GM19395 (cell line): Measurements from ENCODE around the gene CLPTM1.
"Not testable (repeated sequence)": the region's sequence is repeated elsewhere in the genome, so short reads cannot be mapped to it uniquely, and the experiment has no call there.

Experiments
- ATAC-seq: cut with Tn5 transposase; IDR thresholded peaks from one replicate; pipeline ENCODE4 v1.9.1; 2021; ENCODE audit warnings: mild to moderate bottlenecking, moderate library complexity; ENCODE audit not compliant: unreplicated experiment

Gene CLPTM1

GRCh38 chr19:44939668-44940067 lies 15.5 kb upstream of the CLPTM1 start:
- no peak for ATAC-seq

DNA sequence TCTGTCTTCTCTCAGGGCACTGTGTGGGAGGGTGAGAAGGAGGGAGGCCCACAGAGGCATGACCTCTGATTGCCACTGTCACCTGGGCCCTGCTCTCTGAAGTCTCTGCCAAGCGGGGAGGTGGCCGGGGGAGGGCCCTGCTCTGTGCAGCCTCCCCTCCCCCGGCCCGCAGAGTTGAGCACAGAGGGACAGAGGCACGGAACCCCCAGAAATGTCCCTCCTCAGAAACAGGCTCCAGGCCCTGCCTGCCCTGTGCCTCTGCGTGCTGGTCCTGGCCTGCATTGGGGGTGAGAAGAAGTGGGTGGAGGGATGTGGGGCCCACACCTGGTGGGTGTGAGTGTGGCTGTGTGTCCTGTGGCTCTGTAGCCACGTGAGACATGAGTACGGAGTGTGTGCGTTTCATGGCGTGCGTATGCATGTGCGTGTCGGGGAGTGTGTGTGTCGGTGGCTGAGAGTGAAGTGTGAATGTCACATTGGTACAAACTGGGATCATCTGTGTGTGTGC lies 13.1 kb upstream of the CLPTM1 start, which contains the start of gene APOC4:
TSS of gene APOC4 (plus strand) at position 171 of the 505 bp plus-strand sequence. CDS start at position 212, 41 bp downstream.
- no peak for ATAC-seq

- no peak for ATAC-seq
Measured at GRCh38 chr19:44943801-44944249, 11.4 kb upstream of the CLPTM1 start.

DNA sequence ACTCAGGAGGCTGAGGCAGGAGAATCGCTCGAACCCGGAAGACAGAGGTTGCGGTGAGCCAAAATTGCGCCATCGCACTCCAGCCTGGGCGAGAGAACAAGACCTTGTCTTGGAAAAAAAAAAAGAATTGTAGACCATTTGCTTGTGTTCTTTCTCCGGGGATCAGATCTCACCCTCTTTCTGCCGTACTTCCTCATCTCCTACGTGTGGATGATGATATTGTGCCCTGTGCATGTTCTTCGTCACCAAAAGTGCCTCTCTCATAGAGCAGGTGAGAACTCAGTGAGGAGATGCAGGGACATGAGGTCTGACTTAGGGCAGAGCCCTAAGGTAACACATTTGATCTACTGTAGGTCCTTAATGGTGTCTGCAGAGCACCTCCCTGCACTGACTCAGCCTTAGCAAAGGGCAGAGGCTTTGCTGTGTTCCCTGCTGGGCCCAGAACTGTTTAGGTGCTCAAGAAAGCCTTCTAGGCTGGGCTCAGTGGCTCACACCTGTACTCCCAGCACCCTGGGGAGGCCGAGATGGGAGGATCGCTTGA lies 8.1 kb upstream of the CLPTM1 start:
- no peak for ATAC-seq

GRCh38 chr19:44948237-44948636 lies 6.9 kb upstream of the CLPTM1 start:
- ATAC-seq, result no peak

DNA sequence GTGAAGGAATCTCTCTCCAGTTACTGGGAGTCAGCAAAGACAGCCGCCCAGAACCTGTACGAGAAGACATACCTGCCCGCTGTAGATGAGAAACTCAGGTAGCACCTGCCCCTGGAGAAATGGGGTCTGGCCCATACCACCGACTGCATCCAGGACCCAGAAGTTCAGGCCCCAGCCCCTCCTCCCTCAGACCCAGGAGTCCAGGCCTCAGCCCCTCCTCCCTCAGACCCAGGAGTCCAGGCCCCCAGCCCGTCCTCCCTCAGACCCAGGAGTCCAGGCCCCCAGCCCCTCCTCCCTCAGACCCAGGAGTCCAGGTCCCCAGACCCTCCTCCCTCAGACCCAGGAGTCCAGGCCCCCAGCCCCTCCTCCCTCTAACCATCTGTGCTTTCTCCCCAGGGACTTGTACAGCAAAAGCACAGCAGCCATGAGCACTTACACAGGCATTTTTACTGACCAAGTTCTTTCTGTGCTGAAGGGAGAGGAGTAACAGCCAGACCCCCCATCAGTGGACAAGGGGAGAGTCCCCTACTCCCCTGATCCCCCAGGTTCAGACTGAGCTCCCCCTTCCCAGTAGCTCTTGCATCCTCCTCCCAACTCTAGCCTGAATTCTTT lies 6.3 kb upstream of the CLPTM1 start:
- ATAC-seq, result no peak

- ATAC-seq, result no peak
Measured at GRCh38 chr19:44949550-44949949, 5.6 kb upstream of the CLPTM1 start.

GRCh38 chr19:44951179-44952159 lies 3.7 kb upstream of the CLPTM1 start:
- no peak for ATAC-seq

DNA sequence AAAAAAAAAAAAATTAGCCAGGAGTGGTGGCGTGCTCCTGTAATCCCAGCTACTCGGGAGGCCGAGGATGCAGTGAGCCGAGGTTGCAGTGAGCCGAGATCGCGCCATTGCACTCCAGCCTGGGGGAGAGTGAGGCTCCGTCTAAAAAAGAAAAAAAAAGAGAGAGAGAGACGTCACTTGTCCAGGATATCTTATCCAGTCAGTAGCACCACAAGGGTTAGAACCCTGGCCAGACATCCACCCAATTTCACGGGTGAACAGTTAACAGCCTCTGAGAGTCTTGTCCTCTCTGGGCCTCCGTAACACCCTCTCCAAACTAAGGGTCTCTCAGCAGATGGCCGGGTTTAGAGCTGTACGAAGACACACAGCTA lies 917 bp upstream of the CLPTM1 start:
- ATAC-seq, result no peak

DNA sequence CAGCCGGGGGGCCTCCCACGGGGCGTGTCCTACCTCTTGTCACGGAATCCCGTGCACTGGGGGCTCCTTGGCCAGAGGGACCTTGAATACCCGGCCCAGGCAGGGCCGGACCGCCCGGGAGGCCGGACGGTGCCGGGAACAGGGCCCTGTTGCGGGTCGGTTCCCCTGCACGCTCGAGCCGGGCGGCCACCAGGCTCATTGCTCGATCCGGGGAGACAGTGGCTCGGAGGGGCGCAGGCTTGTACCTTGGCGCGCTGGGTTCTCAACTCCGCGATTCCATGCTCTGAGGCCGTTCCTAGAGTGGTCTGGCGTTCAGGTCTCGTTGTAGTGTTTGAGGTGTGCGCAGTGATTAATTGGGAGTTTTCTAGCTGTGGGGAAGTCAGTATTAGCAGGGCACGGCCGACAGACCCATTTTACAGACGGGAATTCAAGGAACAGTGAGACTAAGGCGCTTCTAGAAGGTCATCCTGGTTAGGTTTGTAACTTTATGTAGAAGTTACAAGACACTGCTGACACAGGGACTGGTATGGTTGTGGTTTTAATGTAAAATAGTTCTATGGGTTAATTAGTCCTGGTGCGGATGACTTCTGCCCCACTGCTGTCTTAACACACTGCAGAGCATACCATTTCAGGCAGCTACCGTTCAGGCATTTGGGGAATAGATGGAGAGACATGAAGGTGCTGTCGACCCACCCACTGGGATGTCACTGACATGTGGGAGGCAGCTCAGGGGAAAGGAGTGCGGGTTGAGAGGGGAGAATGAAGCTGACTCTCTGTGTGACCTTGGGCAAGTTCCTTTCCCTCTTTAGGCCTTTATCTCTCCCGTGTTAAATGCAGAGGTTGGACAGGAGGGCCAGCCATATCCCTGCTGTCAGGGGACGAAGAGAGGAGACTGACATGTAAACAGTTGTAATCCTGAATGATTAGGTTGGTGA lies 592 bp downstream of the CLPTM1 start:
- ATAC-seq, result peak; percentile 4

DNA sequence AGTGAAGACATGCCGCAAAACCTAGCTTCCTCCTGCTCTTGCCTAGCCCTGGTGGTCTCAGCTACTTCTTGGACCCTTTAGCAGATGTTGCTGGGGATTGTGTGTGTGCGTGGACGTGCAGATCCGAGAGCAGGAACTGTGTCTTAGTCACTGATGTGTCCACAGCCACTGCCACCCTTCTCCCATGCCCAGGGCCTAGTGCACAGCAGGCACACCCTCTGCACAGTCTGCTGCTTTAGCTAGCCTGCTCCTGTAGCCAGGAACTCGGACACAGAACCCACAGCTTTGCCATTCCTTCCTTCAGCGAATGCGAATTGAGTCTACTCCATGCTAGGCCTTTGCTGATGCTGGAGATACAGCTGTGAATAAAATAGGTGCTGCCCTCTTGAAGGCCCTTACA lies 2.3 kb downstream of the CLPTM1 start:
- no peak for ATAC-seq

GRCh38 chr19:44958090-44958489 lies 2.9 kb downstream of the CLPTM1 start:
- ATAC-seq, result no peak

DNA sequence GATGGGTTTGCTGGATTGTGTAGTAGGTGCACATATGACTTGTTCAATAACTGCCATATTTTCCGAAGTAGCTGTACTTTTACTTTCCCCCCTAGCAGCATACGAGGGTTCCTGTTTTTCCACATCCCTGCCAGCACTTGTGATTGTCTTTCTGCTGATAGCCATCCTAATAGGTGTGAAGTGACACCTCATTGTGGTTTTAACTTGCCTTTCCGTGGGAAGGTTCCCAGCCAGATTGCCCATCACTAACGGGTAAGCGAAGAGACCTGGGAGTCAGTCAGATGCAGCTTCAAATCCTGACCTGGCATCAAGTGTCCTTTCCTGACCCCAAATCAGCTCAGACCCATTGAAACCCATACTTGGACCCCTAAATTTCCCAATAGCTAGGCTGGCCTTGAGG lies 4.5 kb downstream of the CLPTM1 start:
- no peak for ATAC-seq

DNA sequence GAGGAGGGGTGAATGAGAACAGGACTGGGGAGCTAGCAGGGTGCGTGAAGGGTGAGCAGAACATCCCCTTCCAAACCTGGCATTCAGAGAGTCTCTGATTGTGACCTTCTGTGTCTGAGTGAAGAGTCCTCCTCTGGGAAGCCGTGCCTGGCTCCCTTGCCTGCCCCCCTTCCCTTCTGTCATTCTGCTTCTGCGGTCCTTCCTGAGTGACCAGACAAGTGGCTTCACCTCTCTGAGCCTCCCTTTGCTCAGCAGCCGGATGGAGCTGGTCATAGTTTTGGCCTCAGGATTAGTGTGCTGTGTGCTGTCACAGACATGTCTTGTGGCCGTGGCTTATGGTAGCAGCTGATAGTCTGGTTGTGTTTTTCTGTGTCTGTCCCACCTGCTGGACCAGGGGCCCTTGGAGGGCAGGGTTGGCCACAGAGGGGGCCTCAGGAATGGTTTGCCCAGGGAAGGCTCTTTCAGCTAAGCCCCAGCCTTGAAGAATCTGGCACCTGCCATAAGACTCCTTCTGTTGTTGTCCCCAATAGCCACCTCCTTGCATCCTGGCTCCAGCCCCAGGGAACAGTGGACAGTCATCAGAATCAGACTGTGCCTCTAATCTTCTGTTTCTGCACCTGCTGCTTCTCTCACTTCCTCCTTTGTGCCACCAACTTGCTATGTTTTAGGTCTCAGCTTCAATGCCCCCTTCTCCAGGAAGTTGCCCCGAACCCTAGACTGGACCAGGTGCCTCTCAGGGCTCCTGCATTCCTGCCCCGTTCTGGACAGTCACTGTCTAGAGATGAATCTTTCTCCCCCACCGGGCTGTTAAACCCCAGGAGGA lies 5.9 kb downstream of the CLPTM1 start:
- no peak for ATAC-seq

DNA sequence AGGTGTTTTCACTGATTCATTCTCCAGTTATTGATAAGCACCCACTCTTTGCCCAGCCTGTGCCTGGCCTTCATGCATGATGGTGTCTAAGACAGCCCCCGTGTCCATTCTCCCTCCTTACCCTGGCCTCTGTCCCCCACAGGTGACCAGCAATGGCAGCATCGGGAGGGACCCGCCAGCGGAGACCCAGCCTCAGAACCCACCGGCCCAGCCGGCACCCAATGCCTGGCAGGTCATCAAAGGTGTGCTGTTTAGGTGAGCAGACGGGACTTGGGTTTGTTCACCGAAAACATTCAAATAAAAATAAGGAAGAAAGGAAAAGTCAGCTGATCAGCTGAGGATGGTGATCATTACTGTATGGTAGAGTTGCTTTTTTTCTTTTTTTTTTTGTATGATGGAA lies 6.6 kb downstream of the CLPTM1 start:
- ATAC-seq, result no peak

DNA sequence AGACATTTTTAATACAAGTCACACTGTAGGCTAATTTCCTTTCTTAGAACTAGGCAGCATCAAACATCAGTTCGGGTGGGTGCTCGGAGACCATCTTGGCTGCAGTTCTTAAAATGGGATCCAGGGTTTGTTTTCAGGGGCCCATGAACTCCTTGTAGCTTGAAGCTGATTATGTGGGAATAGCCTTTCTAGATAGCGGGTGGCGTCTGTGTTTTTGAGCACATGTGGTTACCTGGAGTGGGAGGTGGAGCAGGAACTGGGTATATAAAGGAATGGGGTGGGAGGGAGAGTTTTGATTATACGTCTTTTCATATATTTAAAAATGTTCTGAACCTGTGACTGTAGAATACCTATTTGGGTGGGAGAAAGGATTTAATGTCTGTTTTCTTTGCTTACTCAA lies 12.9 kb downstream of the CLPTM1 start:
- ATAC-seq, result no peak

- ATAC-seq, result no peak
Measured at GRCh38 chr19:44968670-44969069, 13.5 kb downstream of the CLPTM1 start.

DNA sequence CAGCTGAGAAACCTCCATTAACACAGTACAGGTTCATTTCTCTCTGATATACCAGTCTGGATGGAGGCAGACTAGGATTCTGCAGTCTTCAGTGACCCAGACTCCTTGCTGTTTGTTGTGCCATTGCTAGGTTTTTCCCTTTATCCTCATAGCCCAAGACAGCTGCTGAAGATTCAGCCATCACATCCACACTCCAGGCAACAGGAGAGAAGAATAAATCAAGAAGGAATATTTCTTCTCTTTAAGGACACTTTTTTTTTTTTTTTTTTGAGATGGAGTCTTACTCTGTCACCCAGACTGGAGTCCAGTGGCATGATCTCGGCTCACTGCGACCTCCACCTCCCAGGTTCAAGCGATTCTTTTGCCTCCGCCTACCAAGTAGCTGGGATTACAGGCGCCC lies 14.3 kb downstream of the CLPTM1 start:
- ATAC-seq, result no peak

DNA sequence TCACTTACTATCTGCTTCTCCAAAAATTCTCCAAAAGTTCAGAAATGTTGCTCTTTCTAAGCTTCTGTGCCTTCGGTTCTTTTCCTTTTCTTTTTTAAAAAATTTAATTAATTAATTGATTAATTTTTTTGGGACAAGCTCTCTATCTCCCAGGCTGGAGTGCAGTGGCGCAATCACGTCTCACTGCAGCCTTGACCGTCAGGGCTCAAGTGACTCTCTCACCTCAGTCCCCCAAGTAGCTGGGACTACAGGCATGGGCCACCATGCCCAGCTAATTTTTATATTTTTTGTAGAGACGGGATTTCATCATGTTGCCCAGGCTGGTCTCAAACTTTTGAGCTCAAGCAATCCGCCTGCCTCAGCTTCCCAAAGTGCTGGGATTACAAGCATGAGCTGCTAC lies 16.3 kb downstream of the CLPTM1 start:
- not testable (repeated sequence) for ATAC-seq

DNA sequence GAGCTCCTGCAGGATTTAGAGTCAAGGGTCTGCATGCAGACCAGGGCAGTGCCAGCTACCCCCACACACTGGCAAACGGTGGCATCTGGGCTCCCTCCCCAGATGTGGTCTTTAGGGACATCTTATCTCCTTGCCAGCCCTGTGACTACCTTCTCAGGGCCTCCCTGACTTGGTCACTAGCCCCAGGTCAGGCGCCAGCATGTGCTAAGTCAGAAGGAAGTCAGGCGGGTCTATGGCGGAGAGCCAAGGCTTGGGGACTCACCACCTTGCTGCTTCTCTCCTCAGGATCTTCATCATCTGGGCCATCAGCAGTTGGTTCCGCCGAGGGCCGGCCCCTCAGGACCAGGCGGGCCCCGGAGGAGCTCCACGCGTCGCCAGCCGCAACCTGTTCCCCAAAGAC lies 17.6 kb downstream of the CLPTM1 start:
- no peak for ATAC-seq
